ENCODE measurements around the gene FXYD3. TPM values are rescaled to one million over a fixed set of nuclear protein-coding genes. Genes with fewer than 3 reads are reported as not detected.

Gene FXYD3
- total and polyA plus RNA-seq, 2 of the 13 experiments (the other 11 are each of a cell fraction or from before 2014, with no cell fraction given), result 4.9 TPM; not detected in 1

DNA sequence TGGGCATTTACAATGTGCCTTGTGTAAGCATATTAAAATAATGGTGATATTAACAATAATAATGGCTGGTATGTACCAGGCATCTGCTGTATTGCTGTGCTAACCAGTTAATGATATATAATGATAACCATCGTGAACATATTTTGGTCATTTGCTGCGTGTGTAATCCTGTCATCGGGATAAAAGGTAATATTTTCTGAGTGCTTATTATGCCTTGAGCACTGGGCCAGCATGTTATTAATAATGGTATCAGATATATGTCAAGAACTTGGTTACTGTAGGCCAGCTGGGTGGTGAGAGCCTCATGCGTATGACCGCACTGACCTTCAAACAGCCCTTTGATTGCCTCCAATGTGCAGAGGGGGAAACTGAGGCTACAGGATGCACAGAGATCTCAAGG lies 22.2 kb upstream of the FXYD3 start:
- ATAC-seq (no peak), FAIRE-seq (no peak), DNase-seq (ENCODE audit: low spot score) (no peak)
- no TSS peak for BruUV-seq (replicated peaks)
- no peaks in the 10 kb centered on the region for H3K79me2 ChIP-seq (ENCODE audit: insufficient read depth, low read length)
- WGBS (ENCODE audit: low lambda C conversion rate), result 84% methylated on average over 5 of the region's 5 CpGs
- no peaks in the 10 kb centered on the region for H3K9me3 ChIP-seq (ENCODE audit: low read length)
- no peak overlapping the region for H3K27ac ChIP-seq (ENCODE audit: extremely low read length, insufficient read depth, low read length)
- H3K27me3 ChIP-seq (ENCODE audit: control insufficient read depth in 1 of 2, insufficient read depth in 2 of 2, low read length in 2 of 2), result no peaks in the 10 kb centered on the region; a peak in 1 of 5 replicates
- H3K4me2 ChIP-seq (ENCODE audit: low read depth, low read length), result no peak overlapping the region
- TF ChIP-seq KDM3A (CRISPR knock-in tag; IDR thresholded peaks at IDR 0.05; ENCODE audit: low read depth), result no peak
- no peak for TF ChIP-seq BORCS8-MEF2B (CRISPR knock-in tag; IDR thresholded peaks at IDR 0.05)
- TF ChIP-seq, protein P1, sequence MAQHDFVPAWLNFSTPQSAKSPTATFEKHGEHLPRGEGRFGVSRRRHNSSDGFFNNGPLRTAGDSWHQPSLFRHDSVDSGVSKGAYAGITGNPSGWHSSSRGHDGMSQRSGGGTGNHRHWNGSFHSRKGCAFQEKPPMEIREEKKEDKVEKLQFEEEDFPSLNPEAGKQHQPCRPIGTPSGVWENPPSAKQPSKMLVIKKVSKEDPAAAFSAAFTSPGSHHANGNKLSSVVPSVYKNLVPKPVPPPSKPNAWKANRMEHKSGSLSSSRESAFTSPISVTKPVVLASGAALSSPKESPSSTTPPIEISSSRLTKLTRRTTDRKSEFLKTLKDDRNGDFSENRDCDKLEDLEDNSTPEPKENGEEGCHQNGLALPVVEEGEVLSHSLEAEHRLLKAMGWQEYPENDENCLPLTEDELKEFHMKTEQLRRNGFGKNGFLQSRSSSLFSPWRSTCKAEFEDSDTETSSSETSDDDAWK (CRISPR knock-in tag; IDR thresholded peaks at IDR 0.05), result no peak
- no peak for TF ChIP-seq RBAK (CRISPR knock-in tag; IDR thresholded peaks at IDR 0.05)
- TF ChIP-seq MEF2D (CRISPR knock-in tag; IDR thresholded peaks at IDR 0.05), result no peak
- no peak for TF ChIP-seq ZBTB37 (CRISPR knock-in tag; IDR thresholded peaks at IDR 0.05)
- in situ Hi-C loops (cut with HindIII; ENCODE audit: extremely low pct_ligation_motif_present, low pct_unique_long_range_greater_than_20kb), result no loop called here
- H4K20me1 ChIP-seq (ENCODE audit: insufficient read depth, low read length), result no peaks in the 10 kb centered on the region
- ChIA-PET POLR2A (no interaction called here), CTCF (ENCODE audit: low intra/inter-chr PET ratio, low total read pairs) (no interaction called here)
- H3K4me1 ChIP-seq (ENCODE audit: insufficient read depth, low read length), result peaks cover 24% of the 10 kb centered on the region
- H2AFZ ChIP-seq (ENCODE audit: low read length), result no peak overlapping the region
- no peaks in the 10 kb centered on the region for H3K36me3 ChIP-seq (replicated peaks in 1 of 2; ENCODE audit: control insufficient read depth in 1 of 2, insufficient read depth in 2 of 2, low read length in 2 of 2)
- no peak overlapping the region for H3K9ac ChIP-seq (ENCODE audit: insufficient read depth, low read depth, low read length)
- no peak overlapping the region for H3K4me3 ChIP-seq (replicated peaks in 1 of 3; ENCODE audit: insufficient read depth in 1 of 3, low read depth in 2 of 3, low read length in 3 of 3)
- intact Hi-C loops (cut with micrococcal nuclease; ENCODE audit: unreplicated experiment), result no loop called here
